Measurements from ENCODE around the gene PIBF1.

DNA sequence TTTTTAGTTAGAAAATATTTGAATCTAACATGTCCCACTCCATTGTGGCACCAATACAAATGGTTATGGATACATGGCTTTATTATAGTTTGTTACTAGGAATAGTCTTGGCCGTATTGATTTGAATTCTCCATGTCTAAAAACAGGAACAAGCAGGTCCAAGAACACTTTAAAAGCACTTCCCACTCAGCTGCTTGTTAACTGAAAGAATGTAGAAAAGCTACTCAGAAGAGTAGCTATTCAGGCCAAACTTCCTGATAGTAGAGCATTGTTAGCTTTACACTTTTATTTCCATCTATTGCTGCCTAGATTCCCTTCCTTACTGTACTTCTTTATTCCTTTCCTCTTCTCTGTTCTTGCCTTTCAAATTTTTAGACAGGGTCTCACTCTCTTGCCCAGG, 6.9 kb downstream of the PIBF1 start:
- TF ChIP-seq NR2F2 (IDR thresholded peaks at IDR 0.05) (no peak), CTCF (IDR thresholded peaks at IDR 0.05; ENCODE audit: low read depth, low read length, missing input control) (no peak), EGR1 (IDR thresholded peaks at IDR 0.05; ENCODE audit: low read depth in 2 of 2) (no peak), HNF4A (conservative IDR thresholded peaks at IDR 0.05) (no peak), TAF1 (conservative IDR thresholded peaks at IDR 0.05) (no peak)
